Brain microvascular endothelial cell (primary cell): ENCODE measurements around the gene CEP112.

Experiments
- DNase-seq: peaks from one replicate; pipeline ENCODE4 v3.0.0-alpha.2; 2020
- H3K27ac ChIP-seq: fragments of 250-450 bp; sonication (Bioruptor Pico); 2 replicates; pipeline ENCODE4 v1.5.1; 2020; ENCODE audit warnings: mild to moderate bottlenecking, moderate library complexity
- H3K27me3 ChIP-seq: fragments of 250-450 bp; sonication (Bioruptor Pico); replicated peaks from 2 replicates; pipeline ENCODE4 v1.5.1; 2020; ENCODE audit warnings: mild to moderate bottlenecking
- H3K36me3 ChIP-seq: fragments of 250-450 bp; sonication (Bioruptor Pico); replicated peaks from 2 replicates; pipeline ENCODE4 v1.5.1; 2020; ENCODE audit warnings: mild to moderate bottlenecking
- H3K4me3 ChIP-seq: 2 replicates; pipeline ENCODE4 v1.5.1; 2011; ENCODE audit warnings: low read depth, mild to moderate bottlenecking, control low read depth, low read length, moderate library complexity
- CTCF ChIP-seq: IDR thresholded peaks from 2 replicates; pipeline ENCODE4 v1.5.1; 2011; ENCODE audit warnings: low read depth, mild to moderate bottlenecking, moderate library complexity, low read length, control low read depth, inconsistent platforms; ENCODE audit errors: missing control alignments
- in situ Hi-C: cut with HindIII; loops from 2 replicates; pipeline ENCODE4 v1.10.0; 2017; ENCODE audit warnings: low sequenced_read_pairs, low pct_ligation_motif_present

The CEP112 gene

GRCh38 chr17:66233023-66233753, 41.3 kb upstream of the CEP112 start:
- Histone ChIP-seq H3K36me3 (no peaks in the 10 kb centered on the region), H3K27ac (no peak overlapping the region), H3K4me3 (no peak overlapping the region), H3K27me3 (no peaks in the 10 kb centered on the region)
- TF ChIP-seq CTCF = no peak
- DNase-seq = no peak
- in situ Hi-C loops = no loop called here

- no peaks in the 10 kb centered on the region for H3K36me3 ChIP-seq
- H3K27ac ChIP-seq = no peak overlapping the region
- no peak for TF ChIP-seq CTCF
- no peaks in the 10 kb centered on the region for H3K27me3 ChIP-seq
- in situ Hi-C loops = no loop called here
- no peak overlapping the region for H3K4me3 ChIP-seq
- DNase-seq = no peak
These were observed 39.1 kb upstream of the CEP112 start for GRCh38 chr17:66230922-66231591.

GRCh38 chr17:66229783-66230538, 38.0 kb upstream of the CEP112 start:
- Histone ChIP-seq H3K27me3 (no peaks in the 10 kb centered on the region), H3K36me3 (no peaks in the 10 kb centered on the region), H3K27ac (no peak overlapping the region), H3K4me3 (no peak overlapping the region)
- no peak for DNase-seq
- no peak for TF ChIP-seq CTCF
- in situ Hi-C loops = no loop called here

- no peak within 1 kb of the TSS for H3K27ac ChIP-seq
- in situ Hi-C loops = no loop called here
- no peaks in the 10 kb centered on the region for H3K36me3 ChIP-seq
- no peak for DNase-seq
- H3K27me3 ChIP-seq = no peaks in the 10 kb centered on the region
- TF ChIP-seq CTCF = no peak
- H3K4me3 ChIP-seq = no peak within 1 kb of the TSS
These were observed 37.2 kb upstream of the CEP112 start, which contains the start of gene APOH for GRCh38 chr17:66228887-66229782. APOH (minus strand) TSS chr17:66229415; CDS start chr17:66229379, 36 bp downstream.

- in situ Hi-C loops = no loop called here
- TF ChIP-seq CTCF = no peak
- Histone ChIP-seq H3K4me3 (no peak overlapping the region), H3K27me3 (no peaks in the 10 kb centered on the region), H3K36me3 (no peaks in the 10 kb centered on the region), H3K27ac (no peak overlapping the region)
- no peak for DNase-seq
These were observed 35.5 kb upstream of the CEP112 start for GRCh38 chr17:66227212-66228045.
